IMR-90 (cell line): ENCODE data around the gene TPMT. TPM values are rescaled to one million over a fixed set of nuclear protein-coding genes. Genes with fewer than 3 reads are reported as not detected.

ENCODE experiments used
- ATAC-seq: fragments of 200-7000 bp; cut with Tn5 transposase; 2 replicates; pipeline ENCODE4 v1.9.1; 2020; ENCODE audit warnings: low read depth, mild to moderate bottlenecking, moderate library complexity
- BruUV-seq: library from RNA; stranded (reverse); fragments of 400-500 nt; replicated peaks from 2 replicates; lab custom pipeline; 2021; lab: Mats Ljungman, UMichigan
- CTCF ChIA-PET: fragments of 300-600 bp; formaldehyde crosslinking; extraction: SDS; loops from one replicate; lab custom pipeline; 2021; ENCODE audit warnings: antibody characterized with exemption; lab: Yijun Ruan, JAX
- POLR2A ChIA-PET: fragments of 300-600 bp; sonication (Branson Sonifier 250); formaldehyde crosslinking; loops from one replicate; lab custom pipeline; 2022; ENCODE audit warnings: antibody characterized with exemption; ENCODE audit not compliant: unreplicated experiment; lab: Charles Lee
- DNase-seq: peaks from one replicate; pipeline ENCODE4 v3.0.0; 2013
- H2AFZ ChIP-seq: replicated peaks from 2 replicates; pipeline ENCODE3; 2013; ENCODE audit warnings: low read length, mild to moderate bottlenecking; ENCODE audit not compliant: poor library complexity
- H2AK5ac ChIP-seq: 2 replicates; pipeline ENCODE4 v1.6.1; 2013; ENCODE audit warnings: low read depth, low read length, inconsistent platforms
- H2AK9ac ChIP-seq: replicated peaks from 2 replicates; pipeline ENCODE3; 2013; ENCODE audit warnings: mild to moderate bottlenecking, low read depth, low read length, moderate library complexity; ENCODE audit not compliant: poor library complexity
- H2BK120ac ChIP-seq: 2 replicates; pipeline ENCODE4 v1.6.1; 2013; ENCODE audit warnings: low read depth, low read length, inconsistent platforms
- H2BK15ac ChIP-seq: 3 replicates; pipeline ENCODE4 v1.6.1; 2013; ENCODE audit warnings: low read depth, low read length, inconsistent platforms
- H2BK20ac ChIP-seq: 2 replicates; pipeline ENCODE4 v1.6.1; 2013; ENCODE audit warnings: low read depth, mild to moderate bottlenecking, inconsistent platforms, low read length, moderate library complexity
- H2BK5ac ChIP-seq: 2 replicates; pipeline ENCODE4 v1.6.1; 2013; ENCODE audit warnings: mild to moderate bottlenecking, low read depth, low read length, inconsistent platforms; ENCODE audit not compliant: poor library complexity, severe bottlenecking
- H3K14ac ChIP-seq: replicated peaks from 2 replicates; pipeline ENCODE4 v1.6.1; 2013; ENCODE audit warnings: low read depth, low read length, inconsistent platforms
- H3K18ac ChIP-seq: 2 replicates; pipeline ENCODE4 v1.6.1; 2013; ENCODE audit warnings: low read depth, low read length, control low read depth
- H3K23ac ChIP-seq: 2 replicates; pipeline ENCODE4 v1.6.1; 2013; ENCODE audit warnings: low read depth, low read length, inconsistent platforms
- H3K27ac ChIP-seq: 2 replicates; pipeline ENCODE4 v1.5.1; 2013; ENCODE audit warnings: mild to moderate bottlenecking, control low read depth, low read length; ENCODE audit not compliant: insufficient read depth
- H3K27me3 ChIP-seq: 2 replicates; pipeline ENCODE4 v1.6.1; 2013; ENCODE audit warnings: low read length; ENCODE audit not compliant: control insufficient read depth, insufficient read depth
- H3K36me3 ChIP-seq: 2 replicates; pipeline ENCODE4 v1.6.1; 2013; ENCODE audit warnings: low read length, mixed read lengths; ENCODE audit not compliant: control insufficient read depth, insufficient read depth
- H3K4ac ChIP-seq: 2 replicates; pipeline ENCODE4 v1.6.1; 2013; ENCODE audit warnings: low read depth, low read length, inconsistent platforms
- H3K4me1 ChIP-seq: 2 replicates; pipeline ENCODE4 v1.6.1; 2013; ENCODE audit warnings: low read length, mixed read lengths; ENCODE audit not compliant: control insufficient read depth, insufficient read depth
- H3K4me2 ChIP-seq: 2 replicates; pipeline ENCODE4 v1.6.1; 2013; ENCODE audit warnings: low read depth, mild to moderate bottlenecking, control low read depth, low read length, moderate library complexity
- H3K4me3 ChIP-seq: 2 replicates; pipeline ENCODE4 v1.5.1; 2013; ENCODE audit warnings: low read depth, mild to moderate bottlenecking, control low read depth, low read length, moderate library complexity; ENCODE audit not compliant: insufficient read depth
- H3K56ac ChIP-seq: 2 replicates; pipeline ENCODE4 v1.6.1; 2013; ENCODE audit warnings: low read length, inconsistent platforms; ENCODE audit not compliant: insufficient read depth; ENCODE audit errors: extremely low read depth
- H3K79me1 ChIP-seq, 2 experiments: 2 replicates each; pipeline ENCODE4 v1.6.1; 2013; ENCODE audit warnings: low read length in 2 of 2, inconsistent platforms in 1 of 2, low read depth in 1 of 2
- H3K9ac ChIP-seq: 2 replicates; pipeline ENCODE4 v1.6.1; 2013; ENCODE audit warnings: low read depth, low read length, control low read depth
- H3K9me1 ChIP-seq: 2 replicates; pipeline ENCODE4 v1.6.1; 2013; ENCODE audit warnings: low read length, inconsistent platforms; ENCODE audit not compliant: insufficient read depth
- H3K9me3 ChIP-seq: 2 replicates; pipeline ENCODE4 v1.6.1; 2013; ENCODE audit warnings: low read length; ENCODE audit not compliant: control insufficient read depth, insufficient read depth
- H4K20me1 ChIP-seq: 2 replicates; pipeline ENCODE4 v1.6.1; 2013; ENCODE audit warnings: low read length, inconsistent platforms; ENCODE audit not compliant: insufficient read depth
- H4K5ac ChIP-seq: 2 replicates; pipeline ENCODE4 v1.6.1; 2013; ENCODE audit warnings: mild to moderate bottlenecking, low read depth, low read length, control low read depth
- H4K8ac ChIP-seq, 2 experiments: 2 replicates each; pipeline ENCODE4 v1.6.1; 2013; ENCODE audit warnings: low read depth in 2 of 2, low read length in 2 of 2, control low read depth in 1 of 2, inconsistent platforms in 1 of 2
- H4K91ac ChIP-seq: 2 replicates; pipeline ENCODE4 v1.6.1; 2013; ENCODE audit warnings: low read depth, low read length, inconsistent platforms; ENCODE audit not compliant: insufficient read depth
- CEBPB ChIP-seq: IDR thresholded peaks from 2 replicates; pipeline ENCODE4 v1.6.1; 2012; ENCODE audit warnings: low read depth, low read length, improper control_type of control experiment
- CHD1 ChIP-seq: IDR thresholded peaks from 2 replicates; pipeline ENCODE4 v1.6.1; 2012; ENCODE audit warnings: low read depth, low read length, improper control_type of control experiment
- ELK1 ChIP-seq: fragments of 150-350 bp; IDR thresholded peaks from 2 replicates; pipeline ENCODE4 v1.6.1; 2016; ENCODE audit warnings: low read depth, mild to moderate bottlenecking, low read length, moderate library complexity, borderline replicate concordance
- MAZ ChIP-seq: IDR thresholded peaks from 2 replicates; pipeline ENCODE4 v1.6.1; 2012; ENCODE audit warnings: low read depth, mild to moderate bottlenecking, low read length, improper control_type of control experiment, moderate library complexity, borderline replicate concordance
- MXI1 ChIP-seq: IDR thresholded peaks from 2 replicates; pipeline ENCODE4 v1.6.1; 2012; ENCODE audit warnings: low read depth, mild to moderate bottlenecking, low read length, moderate library complexity, borderline replicate concordance
- RAD21 ChIP-seq: IDR thresholded peaks from 2 replicates; pipeline ENCODE4 v1.6.1; 2012; ENCODE audit warnings: low read length, improper control_type of control experiment
- RFX5 ChIP-seq: IDR thresholded peaks from 2 replicates; pipeline ENCODE4 v1.8.0; 2012; ENCODE audit warnings: low read depth, mild to moderate bottlenecking, low read length, moderate library complexity
- SMC3 ChIP-seq: fragments of 150-350 bp; IDR thresholded peaks from 2 replicates; pipeline ENCODE4 v1.6.1; 2016; ENCODE audit warnings: low read depth, mild to moderate bottlenecking, antibody characterized with exemption, low read length, moderate library complexity
- WGBS, 2 experiments: methylation state at CpG; one replicate each; pipeline versions ENCODE4 v1.1.5 to v1.1.7; 2013; ENCODE audit warnings: missing lambda C conversion rate in 2 of 2; ENCODE audit not compliant: insufficient read length in 1 of 2; ENCODE audit errors: extremely low coverage in 2 of 2; 5-methylcytosine and 5-hydroxymethylcytosine counted together
- dilution Hi-C: fragments of 300-500 bp; cut with HindIII; formaldehyde crosslinking; loops from one replicate; pipeline ENCODE4 v1.14.3; 2018; ENCODE audit warnings: low sequenced_read_pairs; ENCODE audit not compliant: unreplicated experiment
- in situ Hi-C: fragments of 300-500 bp; cut with MboI; formaldehyde crosslinking; loops from 3 replicates; pipeline ENCODE4 v1.14.3; 2019; ENCODE audit warnings: low sequenced_read_pairs, inconsistent platforms, mixed read lengths
- intact Hi-C: fragments of 100-400 bp; cut with micrococcal nuclease; formaldehyde crosslinking; loops from 2 replicates; pipeline ENCODE4 v1.10.0; 2022
- polyA plus RNA-seq, 3 experiments: library from polyadenylated mRNA; depleted of rRNA; stranded (reverse); fragments of >200 nt; gene quantifications; 2 replicates each; pipeline ENCODE4 v1.2.3, GENCODE V29; 2012; ENCODE audit warnings: low replicate concordance in 1 of 3
- total RNA-seq: library from RNA; depleted of rRNA; stranded (reverse); fragments of >200 nt; gene quantifications from 2 replicates; pipeline ENCODE4 v1.2.3, GENCODE V29; 2012

The TPMT gene
- total and polyA plus RNA-seq, 2 of the 4 experiments (the other 2 are of a cell fraction), result 10.8 to 14.1 TPM

- Histone ChIP-seq H3K27me3 (no peaks in the 10 kb centered on the region), H3K56ac (no peak overlapping the region), H3K14ac (no peak overlapping the region), H2BK15ac (no peak overlapping the region), H3K9me3 (no peaks in the 10 kb centered on the region), H4K8ac (no peak overlapping the region), H2BK20ac (no peak overlapping the region), H3K4ac (no peak overlapping the region), H3K36me3 (peaks cover 6% of the 10 kb centered on the region; the same call in 1 of the 2 replicates), H3K4me1 (no peaks in the 10 kb centered on the region), H3K9me1 (no peaks in the 10 kb centered on the region; the same call in 1 of the 2 replicates), H3K18ac (no peak overlapping the region), H3K9ac (no peak overlapping the region), H3K79me1 (no peaks in the 10 kb centered on the region), H3K27ac (no peak overlapping the region), H3K23ac (no peak overlapping the region), H2BK120ac (no peak overlapping the region), H3K4me3 (no peak overlapping the region), H2AK5ac (no peak overlapping the region), H2AK9ac (no peak overlapping the region), H4K5ac (no peak overlapping the region), H4K91ac (no peak overlapping the region), H4K20me1 (no peaks in the 10 kb centered on the region), H3K4me2 (no peak overlapping the region), H2BK5ac (no peak overlapping the region), H2AFZ (no peak overlapping the region)
- no peak for ATAC-seq
- CTCF ChIA-PET, result no interaction called here
- no TSS peak for BruUV-seq
- POLR2A ChIA-PET, result no interaction called here
- in situ Hi-C loops, result no loop called here
- DNase-seq, result no peak
- TF ChIP-seq MXI1 (no peak), RAD21 (no peak), CEBPB (0 out of 2 replicates have a peak, but pooled peaks have one; percentile 24), MAZ (no peak), RFX5 (no peak), SMC3 (no peak), ELK1 (no peak), CHD1 (no peak)
- dilution Hi-C loops, result no loop called here
- WGBS, 2 experiments, result 80% methylated on average over 1 of the region's 3 CpGs; no CpG with 5 or more reads in 1 of the 2 experiments
- intact Hi-C loops, result no loop called here
Measured at GRCh38 chr6:18192026-18192425, 37.1 kb upstream of the TPMT start.
